H1 (cell line): ENCODE measurements around the gene GPR160. TPM values are rescaled to one million over a fixed set of nuclear protein-coding genes. Genes with fewer than 3 reads are reported as not detected.

Source experiments
- CTCF ChIA-PET: fragments of 300-600 bp; sonication (Branson Sonifier 250); formaldehyde crosslinking; loops from one replicate; lab custom pipeline; 2021; ENCODE audit not compliant: partially characterized antibody; lab: Charles Lee
- POLR2A ChIA-PET: fragments of 300-600 bp; sonication (Branson Sonifier 250); formaldehyde crosslinking; loops from one replicate; lab custom pipeline; 2021; ENCODE audit warnings: inconsistent platforms; ENCODE audit not compliant: partially characterized antibody; lab: Charles Lee
- DNase-seq, 2 experiments: peaks; one replicate each; pipeline versions ENCODE4 v3.0.0 to v3.0.0-alpha.2; 2010 to 2022; ENCODE audit warnings: low spot score in 2 of 2, low read depth in 1 of 2, mixed read lengths in 1 of 2
- FAIRE-seq: peaks from 2 replicates; lab custom pipeline; 2011; peaks lifted over from hg19 to GRCh38; lab: Jason Lieb, UNC
- H2AFZ ChIP-seq: 2 replicates; pipeline ENCODE4 v1.8.1; 2012; ENCODE audit warnings: low read length, inconsistent platforms
- H2AK5ac ChIP-seq: 2 replicates; pipeline ENCODE4 v1.6.1; 2013; ENCODE audit warnings: low read depth, low read length
- H2BK120ac ChIP-seq: replicated peaks from 2 replicates; pipeline ENCODE3; 2013; ENCODE audit warnings: low read depth, low read length, inconsistent platforms
- H2BK12ac ChIP-seq: 2 replicates; pipeline ENCODE4 v1.6.1; 2013; ENCODE audit warnings: low read depth, low read length
- H2BK15ac ChIP-seq: 2 replicates; pipeline ENCODE4 v1.6.1; 2013; ENCODE audit warnings: low read length
- H2BK20ac ChIP-seq: 2 replicates; pipeline ENCODE4 v1.6.1; 2013; ENCODE audit warnings: low read length
- H2BK5ac ChIP-seq: 2 replicates; pipeline ENCODE4 v1.6.1; 2013; ENCODE audit warnings: low read depth, low read length
- H3K14ac ChIP-seq: 2 replicates; pipeline ENCODE4 v1.6.1; 2013; ENCODE audit warnings: inconsistent platforms; ENCODE audit not compliant: insufficient read length
- H3K18ac ChIP-seq: 2 replicates; pipeline ENCODE4 v1.6.1; 2013; ENCODE audit warnings: low read length; ENCODE audit errors: extremely low read depth
- H3K23ac ChIP-seq: 2 replicates; pipeline ENCODE4 v1.6.1; 2013; ENCODE audit warnings: inconsistent platforms; ENCODE audit not compliant: insufficient read length
- H3K23me2 ChIP-seq: 2 replicates; pipeline ENCODE4 v1.6.1; 2013; ENCODE audit warnings: low read depth, low read length
- H3K27ac ChIP-seq: 2 replicates; pipeline ENCODE4 v1.6.1; 2011; ENCODE audit warnings: low read depth, low read length, inconsistent platforms
- H3K27me3 ChIP-seq, 4 experiments: replicated peaks in 1 of 4; 1 replicate in 1 of 4; 2 replicates in 3 of 4; pipeline versions ENCODE4 v1.6.1 to v1.8.1; 2011 to 2013; ENCODE audit warnings: low read length in 3 of 4, mild to moderate bottlenecking in 3 of 4, inconsistent platforms in 2 of 4, mixed read lengths in 2 of 4, moderate library complexity in 1 of 4; ENCODE audit not compliant: control insufficient read depth in 3 of 4, insufficient read depth in 3 of 4; ENCODE audit errors: extremely low read depth in 1 of 4
- H3K36me3 ChIP-seq, 4 experiments: 2 replicates each; pipeline versions ENCODE4 v1.6.1 to v1.8.1; 2011 to 2013; ENCODE audit warnings: mild to moderate bottlenecking in 4 of 4, low read length in 3 of 4, moderate library complexity in 2 of 4, control low read depth in 1 of 4, inconsistent platforms in 1 of 4; ENCODE audit not compliant: insufficient read depth in 4 of 4, control insufficient read depth in 2 of 4
- H3K4ac ChIP-seq: replicated peaks from 2 replicates; pipeline ENCODE3; 2013; ENCODE audit warnings: low read length, low read depth, mixed read lengths, inconsistent platforms; ENCODE audit not compliant: insufficient read length
- H3K4me1 ChIP-seq, 4 experiments: replicated peaks in 1 of 4; 1 replicate in 1 of 4; 2 replicates in 3 of 4; pipeline versions ENCODE4 v1.6.1 to v1.8.1; 2011 to 2013; ENCODE audit warnings: low read length in 3 of 4, inconsistent platforms in 2 of 4, mixed read lengths in 1 of 4; ENCODE audit not compliant: insufficient read depth in 4 of 4, control insufficient read depth in 3 of 4
- H3K4me2 ChIP-seq, 2 experiments: 2 replicates each; pipeline versions ENCODE4 v1.6.1 to v1.8.1; 2011 to 2013; ENCODE audit warnings: low read depth in 2 of 2, low read length in 2 of 2, control low read depth in 1 of 2, inconsistent platforms in 1 of 2, mild to moderate bottlenecking in 1 of 2; ENCODE audit not compliant: insufficient read depth in 1 of 2
- H3K4me3 ChIP-seq, 4 experiments: fragments of 200-600, 300-600 bp in 1 of 4; sonication (generic), shearing (Covaris generic), sonication (Bioruptor Twin) in 1 of 4; 2 replicates each; pipeline versions ENCODE4 v1.5.1 to v1.8.1; 2011 to 2016; ENCODE audit warnings: low read length in 4 of 4, low read depth in 3 of 4, control low read depth in 2 of 4, inconsistent platforms in 2 of 4, mild to moderate bottlenecking in 2 of 4, mixed read lengths in 1 of 4, moderate library complexity in 1 of 4; ENCODE audit not compliant: insufficient read depth in 2 of 4; ENCODE audit errors: extremely low read depth in 1 of 4
- H3K56ac ChIP-seq: replicated peaks from 2 replicates; pipeline ENCODE3; 2013; ENCODE audit warnings: low read depth, mild to moderate bottlenecking, mixed read lengths, low read length, inconsistent platforms; ENCODE audit not compliant: insufficient read length
- H3K79me1 ChIP-seq: 2 replicates; pipeline ENCODE4 v1.6.1; 2013; ENCODE audit warnings: low read depth, low read length, control low read depth
- H3K79me2 ChIP-seq, 2 experiments: 2 replicates each; pipeline versions ENCODE4 v1.6.1 to v1.8.1; 2012 to 2013; ENCODE audit warnings: low read length in 2 of 2, mild to moderate bottlenecking in 2 of 2, inconsistent platforms in 1 of 2; ENCODE audit not compliant: insufficient read depth in 2 of 2, control insufficient read depth in 1 of 2
- H3K9ac ChIP-seq, 4 experiments: replicated peaks in 1 of 4; 1 replicate in 1 of 4; 2 replicates in 3 of 4; pipeline versions ENCODE4 v1.6.1 to v1.8.1; 2011 to 2013; ENCODE audit warnings: low read depth in 3 of 4, low read length in 3 of 4, control low read depth in 2 of 4, mild to moderate bottlenecking in 2 of 4, moderate library complexity in 2 of 4, inconsistent platforms in 1 of 4; ENCODE audit errors: extremely low read depth in 1 of 4
- H3K9me3 ChIP-seq, 2 experiments: 2 replicates each; pipeline versions ENCODE4 v1.6.1 to v1.8.1; 2012 to 2013; ENCODE audit warnings: mild to moderate bottlenecking in 2 of 2, moderate library complexity in 2 of 2, control low read depth in 1 of 2, inconsistent platforms in 1 of 2, low read depth in 1 of 2, low read length in 1 of 2, mixed read lengths in 1 of 2; ENCODE audit not compliant: insufficient read depth in 2 of 2
- H4K20me1 ChIP-seq, 2 experiments: replicated peaks in 1 of 2; 2 replicates each; pipeline versions ENCODE3 to v1.8.1; 2011 to 2013; ENCODE audit warnings: inconsistent platforms in 2 of 2, low read length in 2 of 2, mild to moderate bottlenecking in 1 of 2; ENCODE audit not compliant: insufficient read depth in 2 of 2, control insufficient read depth in 1 of 2
- H4K5ac ChIP-seq: 2 replicates; pipeline ENCODE4 v1.6.1; 2013; ENCODE audit warnings: low read length, low read depth, mixed read lengths, inconsistent platforms; ENCODE audit not compliant: insufficient read length
- H4K8ac ChIP-seq: 2 replicates; pipeline ENCODE4 v1.8.0; 2013; ENCODE audit warnings: mild to moderate bottlenecking, moderate library complexity, low read length, inconsistent platforms; ENCODE audit not compliant: insufficient read depth; ENCODE audit errors: extremely low read depth
- H4K91ac ChIP-seq: replicated peaks from 2 replicates; pipeline ENCODE3; 2013; ENCODE audit warnings: low read length, mixed read lengths, inconsistent platforms; ENCODE audit not compliant: insufficient read length
- BACH1 ChIP-seq: IDR thresholded peaks from 2 replicates; pipeline ENCODE4 v1.6.1; 2012; ENCODE audit warnings: low read length, improper control_type of control experiment
- CHD2 ChIP-seq: IDR thresholded peaks from 2 replicates; pipeline ENCODE4 v1.6.1; 2012; ENCODE audit warnings: low read length, improper control_type of control experiment
- JUN ChIP-seq: IDR thresholded peaks from 2 replicates; pipeline ENCODE4 v1.6.1; 2011; ENCODE audit warnings: low read depth, mild to moderate bottlenecking, improper control_type of control experiment, low read length
- KDM1A ChIP-seq: fragments of 200-600, 300-600 bp; sonication (generic); IDR thresholded peaks from 2 replicates; pipeline ENCODE4 v1.7.1; 2016; ENCODE audit warnings: mild to moderate bottlenecking, low read length, borderline replicate concordance
- KDM4A ChIP-seq: IDR thresholded peaks from one replicate; pipeline ENCODE4 v1.7.1; 2012; ENCODE audit warnings: low read depth, mild to moderate bottlenecking, moderate library complexity, low read length, inconsistent platforms; ENCODE audit not compliant: severe bottlenecking
- NANOG ChIP-seq: IDR thresholded peaks from 2 replicates; pipeline ENCODE4 v1.6.1; 2011; ENCODE audit warnings: low read length, low read depth, mild to moderate bottlenecking, inconsistent platforms; ENCODE audit not compliant: insufficient read depth, poor library complexity, severe bottlenecking
- RFX5 ChIP-seq: IDR thresholded peaks from 2 replicates; pipeline ENCODE4 v1.6.1; 2011; ENCODE audit warnings: low read depth, low read length, improper control_type of control experiment, borderline replicate concordance
- SRF ChIP-seq: IDR thresholded peaks from 2 replicates; pipeline ENCODE4 v1.6.1; 2011; ENCODE audit warnings: mild to moderate bottlenecking, low read depth, low read length, moderate library complexity
- SUZ12 ChIP-seq: fragments of 200-600 bp; sonication (generic); IDR thresholded peaks from 2 replicates; pipeline ENCODE4 v1.6.1; 2012; ENCODE audit warnings: mild to moderate bottlenecking, inconsistent platforms, low read length, moderate library complexity, mixed read lengths
- TAF1 ChIP-seq: IDR thresholded peaks from 2 replicates; pipeline ENCODE4 v1.6.1; 2011; ENCODE audit warnings: mild to moderate bottlenecking, low read depth, low read length
- TBP ChIP-seq: IDR thresholded peaks from 2 replicates; pipeline ENCODE4 v1.6.1; 2011; ENCODE audit warnings: low read depth, low read length, improper control_type of control experiment
- TCF12 ChIP-seq: IDR thresholded peaks from 2 replicates; pipeline ENCODE4 v1.6.1; 2011; ENCODE audit warnings: low read depth, mild to moderate bottlenecking, low read length
- WGBS, 2 experiments: shearing (Covaris generic) in 1 of 2; methylation state at CpG; one replicate each; pipeline versions ENCODE4 v1.1.6 to v1.1.7; 2013 to 2015; ENCODE audit warnings: low lambda C conversion rate in 2 of 2, mixed read lengths in 2 of 2, inconsistent platforms in 1 of 2, low coverage in 1 of 2, missing lambda C conversion rate in 1 of 2; ENCODE audit not compliant: insufficient replicate concordance in 2 of 2, insufficient coverage in 1 of 2, insufficient read length in 1 of 2; ENCODE audit errors: extremely low coverage in 1 of 2, missing lambda C conversion rate in 1 of 2; 5-methylcytosine and 5-hydroxymethylcytosine counted together
- polyA plus RNA-seq, 7 experiments: library from polyadenylated mRNA; depleted of rRNA in 3 of 7; stranded (reverse) in 5 of 7; unstranded in 2 of 7; fragments of >200 nt in 5 of 7; fragments of 200-250 nt in 2 of 7; gene quantifications; 1 replicate in 5 of 7; 2 replicates in 1 of 7; 4 replicates in 1 of 7; pipeline versions ENCODE4 v1.2.1 to v1.2.3, GENCODE V29; 2011 to 2013; ENCODE audit warnings: missing spikeins in 2 of 7, mixed read lengths in 2 of 7
- total RNA-seq: library from RNA; stranded (reverse); fragmentation: NEBNext Ultra II Directional; extraction: Animal tissue kit (Norgen Biotek cat#: 25700); gene quantifications from 2 replicates; pipeline ENCODE4 v1.2.1, GENCODE V29; 2021

The GPR160 gene
- total and polyA plus RNA-seq, 2 of the 8 experiments (the other 6 are each of a cell fraction or from before 2014, with no cell fraction given): 14.3 to 16.6 TPM

- no peak overlapping the region for H2AK5ac ChIP-seq
- H3K4me3 ChIP-seq: peak overlapping the region; percentile 54 to 81 (median 76)
- no peak overlapping the region for H4K5ac ChIP-seq
- H3K79me2 ChIP-seq: peaks cover 0 to 3% of the 10 kb centered on the region in 2 experiments; a peak in 1 of 4 replicates
- H2BK20ac ChIP-seq: no peak overlapping the region
- H2BK12ac ChIP-seq: no peak overlapping the region
- H3K4me1 ChIP-seq: peaks cover 0 to 7% (median 5%) of the 10 kb centered on the region in 4 experiments; a peak in 4 of 7 replicates
- H3K9me3 ChIP-seq: no peaks in the 10 kb centered on the region
- peak overlapping the region; percentile 29 for H4K91ac ChIP-seq
- H3K18ac ChIP-seq: peak overlapping the region; percentile 56; the same call in 1 of the 2 replicates
- FAIRE-seq: peak; percentile 48
- H4K8ac ChIP-seq: peak overlapping the region; percentile 53; the same call in 1 of the 2 replicates
- H3K4me2 ChIP-seq: peak overlapping the region; percentile 69 to 79
- peak overlapping the region in 3 of 4 experiments; percentile 6 to 20 (median 10); a peak in 3 of 7 replicates for H3K9ac ChIP-seq
- CTCF ChIA-PET: interaction anchor here (0.6 to 2.3 kb wide), 5 partner anchors 15 to 802 kb away, joined by 3 to 14 read pairs (median 4); no protein-coding TSS in a partner anchor
- H3K36me3 ChIP-seq: no peaks in the 10 kb centered on the region
- H2BK120ac ChIP-seq: no peak overlapping the region
- H3K27me3 ChIP-seq: no peaks in the 10 kb centered on the region
- H3K56ac ChIP-seq: peak overlapping the region; percentile 39
- no peaks in the 10 kb centered on the region for H3K79me1 ChIP-seq
- no peak overlapping the region for H3K14ac ChIP-seq
- H2BK15ac ChIP-seq: no peak overlapping the region
- POLR2A ChIA-PET: interaction anchor here (0.7 to 2.6 kb wide), 3 partner anchors 10 to 72 kb away, joined by 3 to 12 read pairs (median 3); partner anchors contain the start of gene SEC62
- H3K4ac ChIP-seq: no peak overlapping the region
- H3K27ac ChIP-seq: no peak overlapping the region
- H2BK5ac ChIP-seq: no peak overlapping the region
- 2% methylated on average over 40 of the region's 51 CpGs; no CpG with 5 or more reads in 1 of the 2 experiments for WGBS, 2 experiments
- H2AFZ ChIP-seq: peak overlapping the region; percentile 83; the same call in 1 of the 2 replicates
- peaks cover 7% of the 10 kb centered on the region; the same call in 1 of the 2 replicates for H3K23me2 ChIP-seq
- no peak overlapping the region for H3K23ac ChIP-seq
- DNase-seq: peak; percentile 36 to 77
- no peaks in the 10 kb centered on the region for H4K20me1 ChIP-seq
- TF ChIP-seq TBP (peak; percentile 84), JUN (no peak), SUZ12 (no peak), CHD2 (no peak), SRF (no peak), TAF1 (0 out of 2 replicates have a peak, but pooled peaks have one; percentile 39), KDM4A (peak; percentile 59), RFX5 (no peak), NANOG (no peak), BACH1 (0 out of 2 replicates have a peak, but pooled peaks have one; percentile 9), KDM1A (0 out of 2 replicates have a peak, but pooled peaks have one; percentile 10), TCF12 (no peak)
Measured at GRCh38 chr3:170038434-170039110, 777 bp downstream of the GPR160 start.
